HepG2 (cell line): ENCODE results near the gene MAP2K7. TPM values are rescaled to one million over a fixed set of nuclear protein-coding genes. Genes with fewer than 3 reads are reported as not detected.

Experiments used
- ATF7 ChIP-seq, 2 experiments: fragments of 450-650 bp in 1 of 2; sonication (generic) in 1 of 2; formaldehyde crosslinking in 1 of 2; IDR thresholded peaks; 2 replicates each; pipeline versions ENCODE4 v1.4.0 to v1.6.1; 2016 to 2020; ENCODE audit warnings: antibody characterized with exemption in 1 of 2, mild to moderate bottlenecking in 1 of 2, missing genetic modification reagents in 1 of 2
- BORCS8-MEF2B ChIP-seq: sonication (generic); formaldehyde crosslinking; IDR thresholded peaks from 2 replicates; pipeline ENCODE4 v1.8.0; 2022; ENCODE audit warnings: mild to moderate bottlenecking, missing genetic modification reagents
- CENPX ChIP-seq: sonication (generic); formaldehyde crosslinking; IDR thresholded peaks from 2 replicates; pipeline ENCODE4 v1.9.0; 2021; ENCODE audit warnings: mild to moderate bottlenecking, missing genetic modification reagents, moderate library complexity
- HES4 ChIP-seq: sonication (generic); formaldehyde crosslinking; IDR thresholded peaks from 2 replicates; pipeline ENCODE4 v1.9.0; 2021; ENCODE audit warnings: mild to moderate bottlenecking, missing genetic modification reagents, borderline replicate concordance
- KDM2A ChIP-seq: sonication (generic); formaldehyde crosslinking; IDR thresholded peaks from 2 replicates; pipeline ENCODE4 v1.4.0; 2020; ENCODE audit warnings: low read depth, missing genetic modification reagents, borderline replicate concordance
- KLF16 ChIP-seq, 2 experiments: sonication (generic) in 1 of 2; formaldehyde crosslinking in 1 of 2; IDR thresholded peaks; 2 replicates each; pipeline versions ENCODE4 v1.6.1 to v1.8.0; 2016 to 2023; ENCODE audit warnings: missing genetic modification reagents in 2 of 2, missing compliant biosample characterization in 1 of 2
- RBAK ChIP-seq: sonication (generic); formaldehyde crosslinking; IDR thresholded peaks from 2 replicates; pipeline ENCODE4 v1.5.1; 2020; ENCODE audit warnings: mild to moderate bottlenecking, missing genetic modification reagents
- TOPORS ChIP-seq: sonication (generic); formaldehyde crosslinking; IDR thresholded peaks from 2 replicates; pipeline ENCODE4 v1.8.0; 2023; ENCODE audit warnings: mild to moderate bottlenecking, missing genetic modification reagents
- ZNF354B ChIP-seq: sonication (generic); formaldehyde crosslinking; IDR thresholded peaks from 2 replicates; pipeline ENCODE4 v1.8.0; 2022; ENCODE audit warnings: mild to moderate bottlenecking, missing genetic modification reagents
- ZNF510 ChIP-seq: sonication (generic); formaldehyde crosslinking; IDR thresholded peaks from 2 replicates; pipeline ENCODE4 v1.4.0; 2020; ENCODE audit warnings: low read depth, mild to moderate bottlenecking, missing genetic modification reagents
- ZNF629 ChIP-seq: sonication (generic); formaldehyde crosslinking; conservative IDR thresholded peaks from 2 replicates; pipeline ENCODE4 v1.5.0; 2020; ENCODE audit warnings: missing genetic modification reagents
- ZNF879 ChIP-seq: sonication (generic); formaldehyde crosslinking; IDR thresholded peaks from 2 replicates; pipeline ENCODE4 v1.8.1; 2023; ENCODE audit warnings: missing genetic modification reagents
- polyA plus RNA-seq, 8 experiments: library from polyadenylated mRNA; depleted of rRNA in 3 of 8; stranded (reverse) in 7 of 8; unstranded in 1 of 8; fragments of >200 nt; fragmentation: Illumina TruSeq in 4 of 8; extraction: Trizol in 4 of 8; gene quantifications; 2 replicates each; pipeline versions ENCODE4 v1.2.1 to v1.2.3, GENCODE V29; 2011 to 2016; ENCODE audit warnings: low read depth in 4 of 8, missing spikeins in 1 of 8, mixed read lengths in 1 of 8; ENCODE audit not compliant: insufficient read depth in 1 of 8
- total RNA-seq, 5 experiments: library from RNA; depleted of rRNA; stranded (reverse); fragments of >200 nt; fragmentation: Illumina TruSeq; extraction: Trizol; gene quantifications; 2 replicates each; pipeline ENCODE4 v1.2.3, GENCODE V29; 2016; ENCODE audit warnings: low read depth in 1 of 5
- TF ChIP-seq, protein P1 (sequence below): sonication (generic); formaldehyde crosslinking; IDR thresholded peaks from 2 replicates; pipeline ENCODE4 v1.4.0; 2020; ENCODE audit warnings: missing genetic modification reagents, borderline replicate concordance
- TF ChIP-seq, protein P2 (sequence below): sonication (generic); formaldehyde crosslinking; IDR thresholded peaks from 2 replicates; pipeline ENCODE4 v1.5.1; 2020; ENCODE audit warnings: mild to moderate bottlenecking, missing genetic modification reagents
- TF ChIP-seq, protein P3 (sequence below): sonication (generic); formaldehyde crosslinking; IDR thresholded peaks from 2 replicates; pipeline ENCODE4 v1.4.0; 2020; ENCODE audit warnings: missing genetic modification reagents
- TF ChIP-seq, protein P4 (sequence below): sonication (generic); formaldehyde crosslinking; IDR thresholded peaks from 2 replicates; pipeline ENCODE4 v1.4.0; 2020; ENCODE audit warnings: mild to moderate bottlenecking, missing genetic modification reagents
- TF ChIP-seq, protein P5 (sequence below): sonication (generic); formaldehyde crosslinking; IDR thresholded peaks from 2 replicates; pipeline ENCODE4 v1.5.0; 2020; ENCODE audit warnings: missing genetic modification reagents

MAP2K7 gene
- total and polyA plus RNA-seq, 2 of the 13 experiments (the other 11 are each of a cell fraction or from before 2014, with no cell fraction given) = 9.0 to 10.8 TPM

DNA sequence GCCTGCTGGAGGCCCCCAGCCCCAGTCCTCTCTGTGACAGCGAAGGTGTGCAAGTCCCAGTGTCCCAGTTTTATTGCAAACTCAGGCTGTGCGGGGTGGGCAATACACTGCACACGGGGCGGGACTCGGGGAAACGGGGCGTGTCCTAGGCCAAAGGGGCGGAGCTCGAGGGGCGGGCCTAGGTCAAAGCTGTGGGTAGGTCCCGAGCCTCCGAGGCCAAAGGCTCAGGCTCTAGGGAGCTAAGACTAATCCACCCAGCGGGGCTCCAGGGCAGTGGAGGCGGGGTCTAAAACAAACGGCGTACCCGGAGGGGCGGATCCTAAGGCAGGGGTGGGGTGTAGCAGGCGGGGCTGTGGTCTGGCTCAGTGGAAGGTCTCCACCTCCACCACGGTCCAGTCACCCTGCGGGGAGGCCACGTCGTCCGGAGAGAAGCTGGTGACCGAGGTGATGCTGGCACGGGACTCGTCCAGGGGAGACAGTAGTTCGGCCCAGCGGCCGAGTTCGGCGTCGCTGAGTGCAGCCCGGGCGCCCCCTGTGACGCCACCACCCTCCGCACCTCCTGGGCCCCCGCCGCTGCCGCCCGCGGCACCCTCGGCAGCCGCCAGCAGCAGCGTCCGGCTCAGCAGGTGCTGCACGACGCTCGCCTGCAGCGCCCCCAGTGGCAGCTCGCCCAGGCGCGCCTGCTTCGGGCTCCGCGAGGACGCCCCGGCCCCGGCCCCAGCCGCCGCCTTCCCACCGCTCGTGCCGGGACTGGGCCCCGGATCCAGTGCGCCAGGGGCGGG is 34.8 kb upstream of the MAP2K7 start (continued):
- TF ChIP-seq, protein P1, sequence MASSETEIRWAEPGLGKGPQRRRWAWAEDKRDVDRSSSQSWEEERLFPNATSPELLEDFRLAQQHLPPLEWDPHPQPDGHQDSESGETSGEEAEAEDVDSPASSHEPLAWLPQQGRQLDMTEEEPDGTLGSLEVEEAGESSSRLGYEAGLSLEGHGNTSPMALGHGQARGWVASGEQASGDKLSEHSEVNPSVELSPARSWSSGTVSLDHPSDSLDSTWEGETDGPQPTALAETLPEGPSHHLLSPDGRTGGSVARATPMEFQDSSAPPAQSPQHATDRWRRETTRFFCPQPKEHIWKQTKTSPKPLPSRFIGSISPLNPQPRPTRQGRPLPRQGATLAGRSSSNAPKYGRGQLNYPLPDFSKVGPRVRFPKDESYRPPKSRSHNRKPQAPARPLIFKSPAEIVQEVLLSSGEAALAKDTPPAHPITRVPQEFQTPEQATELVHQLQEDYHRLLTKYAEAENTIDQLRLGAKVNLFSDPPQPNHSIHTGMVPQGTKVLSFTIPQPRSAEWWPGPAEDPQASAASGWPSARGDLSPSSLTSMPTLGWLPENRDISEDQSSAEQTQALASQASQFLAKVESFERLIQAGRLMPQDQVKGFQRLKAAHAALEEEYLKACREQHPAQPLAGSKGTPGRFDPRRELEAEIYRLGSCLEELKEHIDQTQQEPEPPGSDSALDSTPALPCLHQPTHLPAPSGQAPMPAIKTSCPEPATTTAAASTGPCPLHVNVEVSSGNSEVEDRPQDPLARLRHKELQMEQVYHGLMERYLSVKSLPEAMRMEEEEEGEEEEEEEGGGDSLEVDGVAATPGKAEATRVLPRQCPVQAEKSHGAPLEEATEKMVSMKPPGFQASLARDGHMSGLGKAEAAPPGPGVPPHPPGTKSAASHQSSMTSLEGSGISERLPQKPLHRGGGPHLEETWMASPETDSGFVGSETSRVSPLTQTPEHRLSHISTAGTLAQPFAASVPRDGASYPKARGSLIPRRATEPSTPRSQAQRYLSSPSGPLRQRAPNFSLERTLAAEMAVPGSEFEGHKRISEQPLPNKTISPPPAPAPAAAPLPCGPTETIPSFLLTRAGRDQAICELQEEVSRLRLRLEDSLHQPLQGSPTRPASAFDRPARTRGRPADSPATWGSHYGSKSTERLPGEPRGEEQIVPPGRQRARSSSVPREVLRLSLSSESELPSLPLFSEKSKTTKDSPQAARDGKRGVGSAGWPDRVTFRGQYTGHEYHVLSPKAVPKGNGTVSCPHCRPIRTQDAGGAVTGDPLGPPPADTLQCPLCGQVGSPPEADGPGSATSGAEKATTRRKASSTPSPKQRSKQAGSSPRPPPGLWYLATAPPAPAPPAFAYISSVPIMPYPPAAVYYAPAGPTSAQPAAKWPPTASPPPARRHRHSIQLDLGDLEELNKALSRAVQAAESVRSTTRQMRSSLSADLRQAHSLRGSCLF (CRISPR knock-in tag) = no peak
- TF ChIP-seq, protein P2, sequence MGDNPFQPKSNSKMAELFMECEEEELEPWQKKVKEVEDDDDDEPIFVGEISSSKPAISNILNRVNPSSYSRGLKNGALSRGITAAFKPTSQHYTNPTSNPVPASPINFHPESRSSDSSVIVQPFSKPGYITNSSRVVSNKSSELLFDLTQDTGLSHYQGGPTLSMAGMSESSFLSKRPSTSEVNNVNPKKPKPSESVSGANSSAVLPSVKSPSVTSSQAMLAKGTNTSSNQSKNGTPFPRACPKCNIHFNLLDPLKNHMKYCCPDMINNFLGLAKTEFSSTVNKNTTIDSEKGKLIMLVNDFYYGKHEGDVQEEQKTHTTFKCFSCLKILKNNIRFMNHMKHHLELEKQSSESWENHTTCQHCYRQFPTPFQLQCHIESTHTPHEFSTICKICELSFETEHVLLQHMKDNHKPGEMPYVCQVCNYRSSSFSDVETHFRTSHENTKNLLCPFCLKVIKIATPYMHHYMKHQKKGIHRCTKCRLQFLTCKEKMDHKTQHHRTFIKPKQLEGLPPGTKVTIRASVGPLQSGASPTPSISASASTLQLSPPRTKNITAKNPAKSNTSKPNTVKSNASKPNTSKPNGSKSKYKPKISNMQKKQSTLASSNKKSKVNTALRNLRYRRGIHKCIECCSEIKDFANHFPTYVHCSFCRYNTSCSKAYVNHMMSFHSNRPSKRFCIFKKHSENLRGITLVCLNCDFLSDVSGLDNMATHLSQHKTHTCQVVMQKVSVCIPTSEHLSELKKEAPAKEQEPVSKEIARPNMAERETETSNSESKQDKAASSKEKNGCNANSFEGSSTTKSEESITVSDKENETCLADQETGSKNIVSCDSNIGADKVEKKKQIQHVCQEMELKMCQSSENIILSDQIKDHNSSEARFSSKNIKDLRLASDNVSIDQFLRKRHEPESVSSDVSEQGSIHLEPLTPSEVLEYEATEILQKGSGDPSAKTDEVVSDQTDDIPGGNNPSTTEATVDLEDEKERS (CRISPR knock-in tag) = no peak
- no peak for TF ChIP-seq ZNF879 (CRISPR knock-in tag)
- TF ChIP-seq ATF7 (IDR thresholded peaks at IDR 0.05) = no peak
- no peak for TF ChIP-seq ATF7 (CRISPR knock-in tag; IDR thresholded peaks at IDR 0.05)
- TF ChIP-seq, protein P3, sequence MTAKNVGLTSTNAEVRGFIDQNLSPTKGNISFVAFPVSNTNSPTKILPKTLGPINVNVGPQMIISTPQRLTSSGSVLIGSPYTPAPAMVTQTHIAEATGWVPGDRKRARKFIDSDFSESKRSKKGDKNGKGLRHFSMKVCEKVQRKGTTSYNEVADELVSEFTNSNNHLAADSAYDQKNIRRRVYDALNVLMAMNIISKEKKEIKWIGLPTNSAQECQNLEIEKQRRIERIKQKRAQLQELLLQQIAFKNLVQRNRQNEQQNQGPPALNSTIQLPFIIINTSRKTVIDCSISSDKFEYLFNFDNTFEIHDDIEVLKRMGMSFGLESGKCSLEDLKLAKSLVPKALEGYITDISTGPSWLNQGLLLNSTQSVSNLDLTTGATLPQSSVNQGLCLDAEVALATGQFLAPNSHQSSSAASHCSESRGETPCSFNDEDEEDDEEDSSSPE (CRISPR knock-in tag) = peak; percentile 62
- no peak for TF ChIP-seq RBAK
- TF ChIP-seq TOPORS (CRISPR knock-in tag) = no peak
- 0 out of 2 replicates have a peak, but pooled peaks have one; percentile 48 for TF ChIP-seq HES4 (CRISPR knock-in tag)
- TF ChIP-seq, protein P4, sequence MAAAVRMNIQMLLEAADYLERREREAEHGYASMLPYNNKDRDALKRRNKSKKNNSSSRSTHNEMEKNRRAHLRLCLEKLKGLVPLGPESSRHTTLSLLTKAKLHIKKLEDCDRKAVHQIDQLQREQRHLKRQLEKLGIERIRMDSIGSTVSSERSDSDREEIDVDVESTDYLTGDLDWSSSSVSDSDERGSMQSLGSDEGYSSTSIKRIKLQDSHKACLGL = peak; percentile 37; the same call in 1 of the 2 replicates
- TF ChIP-seq KDM2A (CRISPR knock-in tag) = no peak
- no peak for TF ChIP-seq ZNF354B
- TF ChIP-seq ZNF629 (CRISPR knock-in tag) = no peak
- no peak for TF ChIP-seq CENPX (CRISPR knock-in tag)
- TF ChIP-seq KLF16 (CRISPR knock-in tag; IDR thresholded peaks at IDR 0.05) = peak in 1 of 2 experiments; percentile 10; a peak in 1 of 4 replicates
- no peak for TF ChIP-seq BORCS8-MEF2B (CRISPR knock-in tag)
- TF ChIP-seq ZNF510 (CRISPR knock-in tag) = 0 out of 2 replicates have a peak, but pooled peaks have one; percentile 47
- TF ChIP-seq, protein P5, sequence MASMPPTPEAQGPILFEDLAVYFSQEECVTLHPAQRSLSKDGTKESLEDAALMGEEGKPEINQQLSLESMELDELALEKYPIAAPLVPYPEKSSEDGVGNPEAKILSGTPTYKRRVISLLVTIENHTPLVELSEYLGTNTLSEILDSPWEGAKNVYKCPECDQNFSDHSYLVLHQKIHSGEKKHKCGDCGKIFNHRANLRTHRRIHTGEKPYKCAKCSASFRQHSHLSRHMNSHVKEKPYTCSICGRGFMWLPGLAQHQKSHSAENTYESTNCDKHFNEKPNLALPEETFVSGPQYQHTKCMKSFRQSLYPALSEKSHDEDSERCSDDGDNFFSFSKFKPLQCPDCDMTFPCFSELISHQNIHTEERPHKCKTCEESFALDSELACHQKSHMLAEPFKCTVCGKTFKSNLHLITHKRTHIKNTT (CRISPR knock-in tag) = no peak
